H1 (cell line): Measurements from ENCODE around the gene ZNRF3. TPM values are rescaled to one million over a fixed set of nuclear protein-coding genes. Genes with fewer than 3 reads are reported as not detected.

Experiments
- ATF2 ChIP-seq: IDR thresholded peaks from 2 replicates; pipeline ENCODE4 v1.6.1; 2012; ENCODE audit warnings: low read length, inconsistent platforms
- CBX8 ChIP-seq: fragments of 300-800, 300-1000 bp; sonication (generic); IDR thresholded peaks from 2 replicates; pipeline ENCODE4 v1.7.1; 2016; ENCODE audit warnings: low read depth, low read length, borderline replicate concordance
- CTBP2 ChIP-seq: IDR thresholded peaks from 2 replicates; pipeline ENCODE4 v1.7.0; 2011; ENCODE audit warnings: borderline replicate concordance, mild to moderate bottlenecking, moderate library complexity, mixed read lengths, low read length; ENCODE audit not compliant: insufficient read depth, insufficient read length
- GABPA ChIP-seq: IDR thresholded peaks from 2 replicates; pipeline ENCODE4 v1.6.1; 2011; ENCODE audit warnings: mild to moderate bottlenecking, low read length, moderate library complexity, borderline replicate concordance; ENCODE audit not compliant: insufficient read depth
- HDAC2 ChIP-seq, 2 experiments: fragments of 300-600 bp in 1 of 2; sonication (generic) in 1 of 2; IDR thresholded peaks; 2 replicates each; pipeline ENCODE4 v1.6.1; 2011 to 2012; ENCODE audit warnings: low read depth in 2 of 2, low read length in 2 of 2, mild to moderate bottlenecking in 2 of 2, moderate library complexity in 2 of 2, borderline replicate concordance in 1 of 2, inconsistent platforms in 1 of 2
- polyA plus RNA-seq, 7 experiments: library from polyadenylated mRNA; depleted of rRNA in 3 of 7; stranded (reverse) in 5 of 7; unstranded in 2 of 7; fragments of >200 nt in 5 of 7; fragments of 200-250 nt in 2 of 7; gene quantifications; 1 replicate in 5 of 7; 2 replicates in 1 of 7; 4 replicates in 1 of 7; pipeline versions ENCODE4 v1.2.1 to v1.2.3, GENCODE V29; 2011 to 2013; ENCODE audit warnings: missing spikeins in 2 of 7, mixed read lengths in 2 of 7
- total RNA-seq: library from RNA; stranded (reverse); fragmentation: NEBNext Ultra II Directional; extraction: Animal tissue kit (Norgen Biotek cat#: 25700); gene quantifications from 2 replicates; pipeline ENCODE4 v1.2.1, GENCODE V29; 2021

The ZNRF3 gene
- total and polyA plus RNA-seq, 2 of the 8 experiments (the other 6 are each of a cell fraction or from before 2014, with no cell fraction given) = 14.1 to 21.7 TPM

DNA sequence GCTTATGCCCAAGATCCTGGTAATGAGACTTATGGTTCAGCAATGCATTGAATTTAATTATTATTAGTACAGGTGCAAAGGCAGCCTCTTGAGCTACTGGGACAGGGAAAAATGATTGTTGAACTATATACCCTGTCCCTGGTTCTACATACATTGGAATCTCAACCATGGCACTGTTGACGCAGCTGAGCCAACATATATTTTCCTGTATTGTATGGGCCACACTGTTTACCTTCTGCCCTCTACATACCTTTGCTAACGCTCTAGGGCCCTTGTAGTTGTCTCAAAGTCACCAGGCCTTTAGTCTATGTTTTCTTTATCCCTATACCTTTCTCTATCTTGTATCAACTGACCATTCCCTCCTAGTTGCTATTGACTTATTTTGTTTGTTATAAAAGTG is 212.1 kb downstream of the ZNRF3 start (continued):
- TF ChIP-seq ATF2 = no peak
- no peak for TF ChIP-seq CTBP2
- TF ChIP-seq HDAC2 (IDR thresholded peaks at IDR 0.05; ENCODE audit: borderline replicate concordance in 1 of 2, low read depth in 2 of 2, low read length in 2 of 2) = no peak
- no peak for TF ChIP-seq CBX8
- no peak for TF ChIP-seq GABPA
